Measurements from ENCODE around the gene CDH15. TPM values are rescaled to one million over a fixed set of nuclear protein-coding genes. Genes with fewer than 3 reads are reported as not detected.

Gene CDH15
- total and polyA plus RNA-seq, 2 donors (not counting 1 experiment from before 2014, with no cell fraction given): not detected

GRCh38 chr16:89143911-89144675, 27.5 kb upstream of the CDH15 start:
- Mint-ChIP-seq H3K4me1 (no peaks in the 10 kb centered on the region), H3K27me3 (no peaks in the 10 kb centered on the region), H3K9me3 (ENCODE audit: insufficient read depth) (no peaks in the 10 kb centered on the region), H3K27ac (no peak overlapping the region), H3K4me3 (no peak overlapping the region)
- Histone ChIP-seq H4K20me1 (ENCODE audit: control insufficient read depth, insufficient read depth, low read length, poor library complexity, severe bottlenecking) (peaks cover 18% of the 10 kb centered on the region), H3K4me3 (ENCODE audit: control extremely low read depth in 1 of 5, extremely low read depth in 1 of 5, insufficient read depth in 1 of 5, low read depth in 2 of 5, low read length in 4 of 5) (no peak overlapping the region), H3K36me3 (replicated peaks in 1 of 2; ENCODE audit: control extremely low read depth in 1 of 2, control insufficient read depth in 1 of 2, extremely low read depth in 1 of 2, insufficient read depth in 2 of 2, low read length in 1 of 2) (peaks cover 0 to 54% of the 10 kb centered on the region in 2 experiments), H3K27me3 (replicated peaks in 1 of 4; ENCODE audit: control extremely low read depth in 1 of 4, control insufficient read depth in 3 of 4, insufficient read depth in 4 of 4, low read length in 3 of 4) (no peaks in the 10 kb centered on the region), H3K4me1 (ENCODE audit: control insufficient read depth in 2 of 2, insufficient read depth in 2 of 2, low read length in 2 of 2) (no peaks in the 10 kb centered on the region), H2AFZ (ENCODE audit: insufficient read depth, low read depth, low read length, poor library complexity, severe bottlenecking) (no peak overlapping the region), H3K9ac (ENCODE audit: low read length) (no peak overlapping the region), H3K9me3 (ENCODE audit: control extremely low read depth in 1 of 3, control insufficient read depth in 2 of 3, insufficient read depth in 1 of 3, low read length in 2 of 3) (peaks cover 0 to 11% (median under 1%) of the 10 kb centered on the region in 3 donors), H3K4me2 (replicated peaks; ENCODE audit: low read depth, low read length, poor library complexity, severe bottlenecking) (no peak overlapping the region), H3K79me2 (ENCODE audit: control insufficient read depth, insufficient read depth, low read length) (no peaks in the 10 kb centered on the region), H3K27ac (ENCODE audit: low read length in 2 of 2) (no peak overlapping the region)
- 94% methylated on average over 19 of the region's 22 CpGs for WGBS (ENCODE audit: insufficient coverage)
- intact Hi-C loops (cut with micrococcal nuclease): no loop called here
- DNase-seq (no peak), ATAC-seq (ENCODE audit: low read depth) (no peak)
- TF ChIP-seq EZH2 (IDR thresholded peaks at IDR 0.05; ENCODE audit: borderline replicate concordance, insufficient read depth, low read depth, low read length, poor library complexity, severe bottlenecking): no peak
- TF ChIP-seq, protein P1, sequence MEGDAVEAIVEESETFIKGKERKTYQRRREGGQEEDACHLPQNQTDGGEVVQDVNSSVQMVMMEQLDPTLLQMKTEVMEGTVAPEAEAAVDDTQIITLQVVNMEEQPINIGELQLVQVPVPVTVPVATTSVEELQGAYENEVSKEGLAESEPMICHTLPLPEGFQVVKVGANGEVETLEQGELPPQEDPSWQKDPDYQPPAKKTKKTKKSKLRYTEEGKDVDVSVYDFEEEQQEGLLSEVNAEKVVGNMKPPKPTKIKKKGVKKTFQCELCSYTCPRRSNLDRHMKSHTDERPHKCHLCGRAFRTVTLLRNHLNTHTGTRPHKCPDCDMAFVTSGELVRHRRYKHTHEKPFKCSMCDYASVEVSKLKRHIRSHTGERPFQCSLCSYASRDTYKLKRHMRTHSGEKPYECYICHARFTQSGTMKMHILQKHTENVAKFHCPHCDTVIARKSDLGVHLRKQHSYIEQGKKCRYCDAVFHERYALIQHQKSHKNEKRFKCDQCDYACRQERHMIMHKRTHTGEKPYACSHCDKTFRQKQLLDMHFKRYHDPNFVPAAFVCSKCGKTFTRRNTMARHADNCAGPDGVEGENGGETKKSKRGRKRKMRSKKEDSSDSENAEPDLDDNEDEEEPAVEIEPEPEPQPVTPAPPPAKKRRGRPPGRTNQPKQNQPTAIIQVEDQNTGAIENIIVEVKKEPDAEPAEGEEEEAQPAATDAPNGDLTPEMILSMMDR (IDR thresholded peaks at IDR 0.05): no peak
- ChIA-PET POLR2A (no interaction called here), CTCF (no interaction called here)

GRCh38 chr16:89144681-89145080, 26.9 kb upstream of the CDH15 start:
- Histone ChIP-seq H3K4me2 (replicated peaks; ENCODE audit: low read depth, low read length, poor library complexity, severe bottlenecking) (no peak overlapping the region), H3K79me2 (ENCODE audit: control insufficient read depth, insufficient read depth, low read length) (no peaks in the 10 kb centered on the region), H3K9ac (ENCODE audit: low read length) (no peak overlapping the region), H3K4me3 (ENCODE audit: control extremely low read depth in 1 of 5, extremely low read depth in 1 of 5, insufficient read depth in 1 of 5, low read depth in 2 of 5, low read length in 4 of 5) (no peak overlapping the region), H3K27me3 (replicated peaks in 1 of 4; ENCODE audit: control extremely low read depth in 1 of 4, control insufficient read depth in 3 of 4, insufficient read depth in 4 of 4, low read length in 3 of 4) (no peaks in the 10 kb centered on the region), H3K4me1 (ENCODE audit: control insufficient read depth in 2 of 2, insufficient read depth in 2 of 2, low read length in 2 of 2) (no peaks in the 10 kb centered on the region), H2AFZ (ENCODE audit: insufficient read depth, low read depth, low read length, poor library complexity, severe bottlenecking) (no peak overlapping the region), H4K20me1 (ENCODE audit: control insufficient read depth, insufficient read depth, low read length, poor library complexity, severe bottlenecking) (peaks cover 18% of the 10 kb centered on the region), H3K36me3 (replicated peaks in 1 of 2; ENCODE audit: control extremely low read depth in 1 of 2, control insufficient read depth in 1 of 2, extremely low read depth in 1 of 2, insufficient read depth in 2 of 2, low read length in 1 of 2) (peaks cover 0 to 56% of the 10 kb centered on the region in 2 experiments), H3K9me3 (ENCODE audit: control extremely low read depth in 1 of 3, control insufficient read depth in 2 of 3, insufficient read depth in 1 of 3, low read length in 2 of 3) (peaks cover 0 to 17% (median 6%) of the 10 kb centered on the region in 3 donors), H3K27ac (ENCODE audit: low read length in 2 of 2) (no peak overlapping the region)
- ChIA-PET POLR2A (no interaction called here), CTCF (no interaction called here)
- Mint-ChIP-seq H3K9me3 (ENCODE audit: insufficient read depth) (no peaks in the 10 kb centered on the region), H3K4me1 (no peaks in the 10 kb centered on the region), H3K27ac (no peak overlapping the region), H3K27me3 (no peaks in the 10 kb centered on the region), H3K4me3 (no peak overlapping the region)
- no peak for DNase-seq
- intact Hi-C loops (cut with micrococcal nuclease): no loop called here
- no peak for ATAC-seq (ENCODE audit: low read depth)
- TF ChIP-seq, protein P1 (IDR thresholded peaks at IDR 0.05): no peak
- TF ChIP-seq EZH2 (IDR thresholded peaks at IDR 0.05; ENCODE audit: borderline replicate concordance, insufficient read depth, low read depth, low read length, poor library complexity, severe bottlenecking): no peak
- WGBS (ENCODE audit: insufficient coverage): 91% methylated on average over 6 of the region's 6 CpGs
